ENCODE measurements around the gene ARHGEF39.

The ARHGEF39 gene

DNA sequence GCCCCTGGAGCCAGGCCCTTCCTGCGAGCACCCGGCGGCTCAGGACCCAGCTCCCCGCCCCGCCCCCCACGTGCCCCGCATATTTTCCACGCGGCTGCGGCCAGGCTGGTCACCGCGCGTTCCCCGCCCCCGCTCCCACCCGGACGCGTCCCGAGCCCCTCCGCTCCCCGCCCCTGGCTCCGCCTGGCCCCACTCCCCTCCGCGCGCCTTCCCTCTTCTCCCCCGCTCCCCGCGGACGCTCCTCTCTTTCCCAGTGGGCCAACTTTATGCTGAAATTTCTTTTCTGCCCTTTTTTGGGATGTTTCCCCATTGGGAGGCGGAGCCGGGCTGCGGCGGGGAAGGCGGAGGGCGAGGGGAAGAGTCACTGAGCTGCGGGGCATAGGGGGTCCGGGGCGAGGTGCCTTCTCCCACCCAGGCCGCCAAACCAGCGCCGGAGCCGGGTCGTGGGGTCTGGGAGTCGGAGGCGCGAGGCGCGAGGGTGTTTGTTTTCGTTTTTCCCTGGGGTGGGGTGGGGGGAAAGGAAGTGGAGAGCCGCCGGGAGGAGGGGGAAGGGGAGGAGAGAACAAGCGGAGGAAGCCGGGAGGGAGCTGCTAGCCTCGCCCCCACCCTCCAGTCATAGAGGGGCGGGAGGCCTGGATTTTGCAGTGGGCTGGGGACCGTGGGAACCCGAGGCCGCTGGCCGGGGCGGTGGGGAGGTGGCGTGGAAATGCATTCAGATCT is 25.8 kb upstream of the ARHGEF39 start:
- peak; percentile 12 for DNase-seq

DNA sequence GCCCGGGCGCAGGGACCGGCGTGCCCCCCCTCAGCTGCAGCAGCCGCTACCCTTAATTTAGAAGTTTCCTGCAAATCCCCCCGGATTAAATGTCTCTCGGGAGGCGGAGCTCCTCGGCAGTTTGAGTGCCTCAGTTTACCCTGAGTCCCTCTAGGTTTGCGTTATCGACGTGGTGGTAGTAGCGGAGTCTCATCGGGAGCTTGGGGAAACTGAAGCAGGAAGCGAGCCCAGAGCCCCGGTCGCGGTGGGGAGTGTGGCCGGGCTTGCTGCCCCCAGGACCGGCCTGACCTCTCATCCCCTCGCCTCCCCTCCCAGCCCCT is 25.3 kb upstream of the ARHGEF39 start:
- no peak for DNase-seq

DNA sequence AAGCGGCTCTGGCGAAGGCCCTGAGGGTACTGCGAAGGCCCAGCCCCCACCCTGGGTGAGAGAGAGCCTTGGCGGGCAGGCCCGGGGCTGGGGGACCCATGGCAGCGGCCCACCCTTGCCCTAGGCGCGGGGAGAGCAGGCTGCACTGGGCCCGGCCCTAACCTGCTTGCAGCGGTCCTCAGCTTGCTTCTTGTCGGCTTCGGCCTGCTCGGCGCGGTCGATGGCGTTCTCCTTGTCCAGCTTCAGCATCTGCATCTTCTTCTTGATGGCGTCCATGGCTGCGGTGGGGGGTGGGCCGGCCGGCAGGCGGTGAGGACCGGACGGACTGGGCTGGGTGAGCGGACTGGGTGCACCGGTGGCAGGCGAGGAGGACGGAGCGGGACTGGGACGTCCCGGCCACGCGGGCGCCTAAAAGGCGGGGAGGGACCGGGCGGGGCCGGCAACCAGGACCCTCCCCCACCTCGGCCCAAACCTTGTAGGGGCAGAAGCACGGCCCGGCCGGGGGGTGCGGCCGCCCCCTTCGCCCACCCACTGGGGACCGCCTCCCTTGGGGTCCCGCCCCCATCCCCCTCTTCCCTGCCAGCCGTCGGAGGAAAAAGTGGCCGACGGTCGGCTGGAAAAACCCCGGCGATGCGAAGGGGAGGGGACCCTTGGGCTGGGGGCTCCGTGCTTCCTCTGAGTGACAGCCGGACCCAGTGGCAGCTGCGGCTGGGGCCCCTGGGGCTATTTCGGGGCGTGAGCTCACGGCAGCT is 24.7 kb upstream of the ARHGEF39 start, which contains the start of gene TPM2:
TPM2 (minus strand) TSS at position 384 of the 752 bp plus-strand sequence; CDS start at position 276, 108 bp downstream.
- DNase-seq = no peak

DNA sequence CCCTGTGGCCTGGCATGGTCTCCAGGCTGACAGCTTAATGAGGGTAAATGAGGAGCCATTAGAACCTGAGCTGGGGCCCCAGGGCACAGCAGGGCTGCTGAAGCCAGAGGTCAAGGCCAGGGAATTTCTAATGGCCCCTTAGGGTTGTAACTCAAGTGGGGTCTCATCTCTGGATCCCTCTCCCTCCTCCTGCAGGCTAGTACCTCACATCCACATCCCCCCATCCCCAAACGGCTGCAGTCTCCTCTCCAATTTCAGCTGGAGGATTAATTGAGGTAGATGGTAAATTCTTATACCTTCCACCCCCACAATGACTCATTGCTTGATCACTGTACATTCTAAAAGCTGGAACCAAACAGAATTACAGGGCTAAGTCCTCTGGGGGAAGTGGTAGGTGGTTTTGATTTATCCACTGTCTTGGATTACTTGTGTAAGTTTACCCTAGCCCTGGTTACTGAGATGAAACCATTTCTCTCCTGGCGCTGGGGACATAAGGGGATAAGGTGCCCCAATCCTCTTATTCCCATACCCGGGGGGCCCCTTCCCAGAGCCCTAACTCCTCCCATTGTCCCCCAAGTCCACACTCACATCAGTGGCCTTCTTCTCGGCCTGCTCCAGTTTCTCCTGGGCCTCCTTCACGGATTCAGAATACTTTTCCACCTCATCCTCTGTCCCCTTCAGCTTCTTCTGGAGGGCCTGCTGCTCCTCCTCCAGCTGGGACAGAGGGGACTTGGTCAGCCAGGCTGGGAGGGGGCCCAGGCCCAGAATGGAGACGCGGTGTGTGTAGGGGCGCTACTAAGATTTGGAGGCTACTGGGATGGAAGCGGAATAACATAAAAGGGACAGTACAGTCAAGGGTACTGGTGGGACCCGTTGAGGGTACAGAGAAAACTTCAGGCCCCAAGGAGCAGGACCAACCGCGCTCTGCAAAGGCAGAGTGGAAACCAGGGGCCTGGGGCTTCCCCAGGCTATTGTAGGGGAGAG is 23.9 kb upstream of the ARHGEF39 start:
- no peak for DNase-seq

DNA sequence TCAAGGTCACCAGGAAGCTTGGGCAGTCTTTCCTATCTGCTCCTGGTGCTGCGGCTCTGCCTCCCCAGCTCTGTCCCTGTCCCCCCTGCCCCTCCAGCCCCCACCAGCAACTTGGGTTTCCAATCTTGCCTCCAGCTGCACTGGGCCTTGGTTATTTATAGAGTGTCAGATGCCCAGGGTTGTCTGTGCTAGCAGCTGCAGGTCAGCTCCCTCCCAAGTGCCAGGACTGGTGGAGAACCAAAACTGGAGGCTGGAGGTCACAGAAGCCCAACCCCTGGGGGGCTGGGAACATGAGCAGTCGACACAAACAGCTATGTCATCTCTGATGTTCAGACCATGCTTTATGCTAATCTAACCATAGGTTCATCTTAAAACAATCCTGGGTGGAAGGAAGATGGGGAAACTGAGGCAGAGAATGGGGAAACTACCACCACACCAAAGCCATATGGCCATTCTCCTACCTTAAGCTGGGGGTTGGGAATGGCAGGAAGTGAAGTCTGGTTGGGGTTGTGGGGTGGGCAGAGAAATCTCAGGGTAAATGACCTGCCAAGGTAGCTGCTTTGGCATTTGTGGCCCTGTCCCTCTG is 23.1 kb upstream of the ARHGEF39 start:
- DNase-seq = no peak

DNA sequence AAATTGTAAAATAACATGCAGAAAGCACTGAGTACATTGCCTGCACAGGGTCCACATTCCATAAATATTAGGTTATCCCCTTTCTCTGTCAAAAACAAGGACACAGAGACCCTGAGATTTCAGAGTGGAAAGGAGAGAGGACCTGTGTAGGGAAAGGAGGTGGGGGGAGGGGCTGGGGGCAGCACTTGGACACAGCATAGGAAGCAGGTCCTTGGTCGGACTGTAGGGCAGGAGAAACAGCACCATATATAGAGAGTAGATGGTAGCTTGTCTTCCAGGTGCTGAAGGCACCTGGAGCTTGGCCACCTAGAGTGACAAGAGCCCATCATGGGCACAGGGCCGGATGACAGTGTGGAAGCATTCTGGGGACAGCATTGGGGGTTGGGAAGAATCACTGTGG is 22.3 kb upstream of the ARHGEF39 start:
- no peak for DNase-seq

DNA sequence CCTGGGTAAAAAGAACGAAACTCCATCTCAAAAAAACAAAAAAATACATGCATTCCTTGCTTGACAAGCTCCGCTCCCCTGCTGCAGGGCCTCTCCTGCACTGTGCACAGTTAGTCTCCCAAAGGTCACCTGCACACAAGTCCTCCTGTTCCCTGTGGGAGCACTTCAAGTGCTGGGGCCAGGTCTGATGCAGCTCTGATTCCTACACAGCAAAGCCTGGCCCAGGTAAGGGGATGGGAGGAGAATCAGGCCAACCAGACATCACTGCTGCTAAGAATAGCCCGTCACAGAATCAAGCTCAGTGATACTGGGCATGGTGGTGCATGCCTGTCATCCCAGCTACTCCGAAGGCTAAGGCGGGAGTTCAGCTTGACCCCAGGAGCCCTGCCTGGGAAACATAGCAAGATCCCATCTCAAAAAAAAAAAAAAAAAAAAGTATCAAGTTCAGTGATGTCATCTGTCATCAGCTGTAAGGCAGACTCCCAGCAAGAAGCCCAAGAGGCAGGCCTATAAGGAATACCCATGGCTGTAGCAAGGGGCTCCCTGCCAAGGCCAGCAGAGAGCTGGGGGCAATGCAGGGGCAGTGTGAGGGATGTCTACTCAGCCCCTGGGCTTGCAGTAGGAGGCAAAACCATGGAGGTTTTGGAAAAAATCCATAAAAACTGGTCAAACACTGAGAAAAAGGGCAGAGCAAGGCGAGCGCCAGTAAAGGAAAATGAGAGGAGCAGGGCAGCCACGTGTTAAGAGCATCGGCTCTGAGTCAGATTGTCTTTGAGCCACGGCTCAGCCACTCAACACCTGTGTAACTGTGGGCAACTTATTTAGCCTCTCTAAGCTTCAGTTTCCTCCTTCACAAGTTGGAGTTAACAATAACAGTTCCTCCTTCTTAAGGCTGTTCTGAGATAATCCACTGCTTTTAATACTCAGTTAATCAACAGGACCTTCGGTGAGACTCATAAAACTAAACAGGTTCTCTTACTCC is 21.5 kb upstream of the ARHGEF39 start:
- DNase-seq = no peak

DNA sequence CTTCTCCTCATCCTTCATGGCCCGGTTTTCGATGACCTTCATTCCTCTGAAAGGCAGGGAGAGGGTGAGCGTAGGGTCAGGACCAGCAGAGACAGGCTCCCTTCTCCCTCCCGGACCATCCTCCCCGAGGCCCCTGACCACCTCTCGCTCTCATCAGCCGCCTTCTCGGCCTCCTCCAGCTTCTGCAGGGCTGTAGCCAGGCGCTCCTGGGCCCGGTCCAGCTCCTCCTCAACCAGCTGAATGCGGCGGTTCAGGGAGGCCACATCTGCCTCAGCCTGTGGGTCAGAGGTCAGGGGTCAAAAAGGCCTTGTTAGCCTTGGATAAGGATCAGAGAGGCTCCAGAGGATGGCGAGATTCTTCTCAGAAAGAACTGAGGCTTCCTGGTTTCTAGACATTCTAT is 20.5 kb upstream of the ARHGEF39 start:
- DNase-seq = no peak

DNA sequence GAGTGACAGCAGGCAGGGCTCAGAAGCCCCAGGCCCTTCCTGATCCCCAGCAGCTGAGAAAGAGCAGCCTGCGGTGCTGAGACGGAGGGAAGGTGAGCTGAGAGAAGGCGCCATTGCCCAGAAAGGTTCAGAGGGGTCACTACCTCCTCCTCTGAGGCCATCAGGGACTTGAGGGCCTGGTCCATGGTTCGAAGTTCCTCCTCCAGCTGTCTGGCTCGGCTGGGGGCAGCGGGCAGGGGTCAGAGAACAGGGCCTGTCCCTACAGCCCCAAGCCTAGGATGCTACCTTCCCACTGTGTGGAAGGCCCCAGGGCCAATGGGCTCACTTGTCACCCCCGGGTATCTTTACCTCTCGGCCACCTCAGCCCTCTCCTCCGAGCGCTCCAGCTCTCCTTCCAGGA is 19.9 kb upstream of the ARHGEF39 start:
- DNase-seq = no peak

DNA sequence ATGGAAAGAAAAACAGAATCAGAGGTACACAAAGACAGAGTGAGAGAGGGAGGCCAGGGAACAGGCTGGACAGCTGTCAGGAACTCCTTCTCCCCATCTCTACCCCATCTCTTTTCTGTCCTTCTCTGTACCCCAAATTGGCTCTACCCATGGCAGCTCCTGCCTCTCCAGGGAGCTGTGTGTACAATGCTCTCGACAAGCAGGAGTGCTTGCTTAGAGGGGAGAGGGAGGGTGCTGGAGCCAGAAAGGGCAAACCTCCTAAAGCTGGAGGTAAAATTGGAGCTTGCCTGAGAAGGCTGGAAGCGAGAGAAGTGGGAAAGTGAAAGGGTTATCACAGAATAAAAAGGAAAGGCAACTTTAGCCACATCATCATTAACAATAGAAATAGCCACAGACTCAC is 18.3 kb upstream of the ARHGEF39 start:
- DNase-seq = no peak

DNA sequence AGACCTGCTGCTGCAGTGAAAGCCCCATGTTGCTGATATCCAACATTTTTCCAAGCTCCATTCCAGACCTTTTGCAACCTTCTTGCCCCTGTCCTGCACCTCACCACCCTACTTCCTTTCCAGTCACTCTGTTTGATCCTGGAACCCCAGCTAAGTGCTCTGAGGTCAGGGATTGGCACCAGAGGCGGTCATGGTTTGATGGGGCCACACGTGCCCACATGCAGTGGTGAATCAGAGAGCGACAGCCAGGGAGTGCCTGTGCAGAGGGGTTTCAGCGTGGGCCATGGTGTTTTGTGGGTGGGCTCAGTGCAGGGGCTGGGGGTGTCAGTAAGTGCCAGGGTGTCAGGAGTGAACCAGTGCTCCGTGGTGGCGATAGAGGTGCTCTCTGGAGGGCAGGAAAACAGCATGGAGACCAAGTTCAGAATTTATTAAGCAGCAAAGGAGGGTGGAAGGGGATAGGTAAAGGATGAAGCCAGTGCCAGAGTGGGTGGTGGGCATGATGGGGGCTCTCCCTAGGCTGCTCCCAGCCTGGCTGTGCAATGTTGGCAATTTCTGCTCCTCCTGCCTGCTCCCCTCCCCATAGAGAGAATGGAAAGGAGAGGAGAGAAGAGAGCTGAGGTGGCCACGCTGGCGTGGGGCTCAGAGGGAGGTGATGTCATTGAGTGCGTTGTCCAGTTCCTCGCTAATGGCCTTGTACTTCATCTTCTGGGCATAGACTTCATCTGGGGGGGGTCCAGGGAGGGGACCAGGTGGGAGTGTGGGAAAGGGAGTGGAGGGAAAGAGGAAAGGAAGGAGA is 17.7 kb upstream of the ARHGEF39 start:
- DNase-seq = no peak

DNA sequence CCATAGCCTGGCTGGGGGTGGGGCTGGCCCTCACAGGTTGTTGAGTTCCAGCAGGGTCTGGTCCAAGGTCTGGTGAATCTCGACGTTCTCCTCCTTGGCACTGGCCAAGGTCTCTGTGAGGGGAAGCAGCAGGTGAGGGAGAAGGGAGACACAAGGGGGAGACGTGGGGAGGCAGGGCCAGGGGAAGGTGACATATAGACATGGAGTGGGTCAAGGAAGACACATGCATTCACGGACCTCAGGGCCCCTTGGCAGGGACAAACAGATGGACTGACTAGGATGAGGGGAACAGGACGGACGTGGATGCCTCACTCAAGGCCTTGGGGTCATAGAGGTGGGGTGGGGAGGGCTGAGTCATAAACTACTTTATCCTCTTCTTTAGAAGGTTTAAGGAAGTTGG is 17.1 kb upstream of the ARHGEF39 start:
- DNase-seq = no peak

DNA sequence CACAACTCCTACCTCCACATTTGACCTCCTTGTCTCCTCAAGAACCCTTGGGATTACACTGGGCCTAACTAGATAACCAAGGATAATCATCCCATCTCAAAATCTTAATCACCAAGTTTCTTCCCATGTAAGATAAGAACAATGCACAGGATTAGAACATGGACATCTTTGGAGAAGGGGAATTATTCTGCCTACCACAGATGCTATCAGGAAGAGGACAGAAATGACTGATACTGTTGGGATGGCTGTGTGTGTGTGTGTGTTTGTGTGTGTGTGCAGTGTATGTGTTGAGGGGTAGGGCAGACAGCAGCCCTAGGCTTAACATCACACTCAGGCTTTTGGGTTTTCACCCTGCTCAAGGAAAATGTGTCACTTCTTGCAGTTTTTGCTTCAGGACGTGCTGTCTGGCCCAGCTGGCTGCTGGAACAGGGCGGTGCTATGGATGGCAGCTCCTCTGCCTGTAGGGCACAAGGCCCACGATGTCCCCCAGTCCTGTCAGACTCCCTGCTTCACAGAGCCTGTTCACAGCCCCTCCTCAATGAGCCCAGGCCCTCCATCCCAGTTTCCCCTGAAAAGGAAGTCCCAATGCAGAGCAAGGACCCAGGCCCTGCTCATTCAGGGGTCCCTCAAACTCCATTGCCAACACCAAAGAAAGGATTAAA is 16.5 kb upstream of the ARHGEF39 start:
- DNase-seq = no peak

DNA sequence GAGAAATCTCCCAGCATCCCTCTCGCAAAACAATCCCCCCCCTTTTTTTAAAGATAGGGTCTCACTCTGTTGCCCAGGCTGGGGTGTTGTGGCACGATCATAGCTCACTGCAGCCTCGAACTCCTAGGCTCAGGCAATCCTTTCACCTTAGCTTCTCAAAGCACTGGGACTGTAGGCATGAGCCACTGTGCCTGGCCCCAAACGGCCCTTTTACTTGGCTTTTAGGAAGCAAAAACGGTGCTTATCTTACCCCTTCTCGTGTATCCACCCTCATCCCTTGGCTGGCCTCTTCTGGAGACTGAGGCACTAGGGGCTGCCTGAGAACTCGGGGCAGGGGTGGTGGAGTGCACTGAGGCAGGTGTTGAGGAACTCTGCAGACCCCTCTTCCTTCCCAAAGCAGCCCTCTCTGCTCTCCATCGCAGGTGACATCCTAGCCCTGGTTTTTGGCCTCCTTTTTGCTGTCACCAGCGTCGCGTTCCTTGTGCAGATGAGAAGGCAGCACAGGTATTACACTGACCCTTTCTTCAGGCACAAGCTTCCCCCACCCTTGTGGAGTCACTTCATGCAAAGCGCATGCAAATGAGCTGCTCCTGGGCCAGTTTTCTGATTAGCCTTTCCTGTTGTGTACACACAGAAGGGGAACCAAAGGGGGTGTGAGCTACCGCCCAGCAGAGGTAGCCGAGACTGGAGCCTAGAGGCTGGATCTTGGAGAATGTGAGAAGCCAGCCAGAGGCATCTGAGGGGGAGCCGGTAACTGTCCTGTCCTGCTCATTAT is 15.5 kb upstream of the ARHGEF39 start:
- DNase-seq = no peak

DNA sequence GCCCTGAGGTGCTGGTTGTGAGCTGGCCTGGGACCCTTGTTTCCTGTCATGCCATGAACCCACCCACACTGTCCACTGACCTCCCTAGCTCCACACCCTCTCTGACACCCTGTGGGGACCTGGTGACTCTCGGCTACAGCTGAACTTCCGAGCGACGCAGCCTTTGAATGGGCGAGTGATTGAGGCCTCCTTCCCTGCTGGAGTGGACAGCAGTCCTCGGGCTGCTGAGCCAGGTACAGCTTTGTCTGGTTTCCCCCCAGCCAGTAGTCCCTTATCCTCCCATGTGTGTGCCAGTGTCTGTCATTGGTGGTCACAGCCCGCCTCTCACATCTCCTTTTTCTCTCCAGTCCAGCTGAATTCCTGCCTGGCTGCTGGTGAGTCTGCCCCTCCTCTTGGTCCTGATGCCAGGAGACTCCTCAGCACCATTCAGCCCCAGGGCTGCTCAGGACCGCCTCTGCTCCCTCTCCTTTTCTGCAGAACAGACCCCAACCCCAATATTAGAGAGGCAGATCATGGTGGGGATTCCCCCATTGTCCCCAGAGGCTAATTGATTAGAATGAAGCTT is 14.9 kb upstream of the ARHGEF39 start:
- no peak for DNase-seq

DNA sequence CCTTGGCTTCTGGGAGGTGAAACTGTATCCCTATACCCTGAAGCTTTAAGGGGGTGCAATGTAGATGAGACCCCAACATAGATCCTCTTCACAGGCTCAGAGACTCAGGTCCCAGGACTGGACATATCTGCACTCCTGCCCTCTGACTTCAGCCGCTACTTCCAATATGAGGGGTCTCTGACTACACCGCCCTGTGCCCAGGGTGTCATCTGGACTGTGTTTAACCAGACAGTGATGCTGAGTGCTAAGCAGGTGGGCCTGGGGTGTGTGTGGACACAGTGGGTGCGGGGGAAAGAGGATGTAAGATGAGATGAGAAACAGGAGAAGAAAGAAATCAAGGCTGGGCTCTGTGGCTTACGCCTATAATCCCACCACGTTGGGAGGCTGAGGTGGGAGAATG is 14.1 kb upstream of the ARHGEF39 start:
- DNase-seq = no peak

DNA sequence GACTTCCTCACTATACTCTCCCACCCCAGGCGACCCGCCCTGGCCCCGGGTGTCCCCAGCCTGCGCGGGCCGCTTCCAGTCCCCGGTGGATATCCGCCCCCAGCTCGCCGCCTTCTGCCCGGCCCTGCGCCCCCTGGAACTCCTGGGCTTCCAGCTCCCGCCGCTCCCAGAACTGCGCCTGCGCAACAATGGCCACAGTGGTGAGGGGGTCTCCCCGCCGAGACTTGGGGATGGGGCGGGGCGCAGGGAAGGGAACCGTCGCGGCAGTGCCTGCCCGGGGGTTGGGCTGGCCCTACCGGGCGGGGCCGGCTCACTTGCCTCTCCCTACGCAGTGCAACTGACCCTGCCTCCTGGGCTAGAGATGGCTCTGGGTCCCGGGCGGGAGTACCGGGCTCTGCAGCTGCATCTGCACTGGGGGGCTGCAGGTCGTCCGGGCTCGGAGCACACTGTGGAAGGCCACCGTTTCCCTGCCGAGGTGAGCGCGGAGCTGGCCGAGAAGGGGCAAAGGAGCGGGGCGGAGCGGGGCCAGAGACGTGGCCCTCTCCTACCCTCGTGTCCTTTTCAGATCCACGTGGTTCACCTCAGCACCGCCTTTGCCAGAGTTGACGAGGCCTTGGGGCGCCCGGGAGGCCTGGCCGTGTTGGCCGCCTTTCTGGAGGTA is 10.9 kb upstream of the ARHGEF39 start:
- DNase-seq = no peak

DNA sequence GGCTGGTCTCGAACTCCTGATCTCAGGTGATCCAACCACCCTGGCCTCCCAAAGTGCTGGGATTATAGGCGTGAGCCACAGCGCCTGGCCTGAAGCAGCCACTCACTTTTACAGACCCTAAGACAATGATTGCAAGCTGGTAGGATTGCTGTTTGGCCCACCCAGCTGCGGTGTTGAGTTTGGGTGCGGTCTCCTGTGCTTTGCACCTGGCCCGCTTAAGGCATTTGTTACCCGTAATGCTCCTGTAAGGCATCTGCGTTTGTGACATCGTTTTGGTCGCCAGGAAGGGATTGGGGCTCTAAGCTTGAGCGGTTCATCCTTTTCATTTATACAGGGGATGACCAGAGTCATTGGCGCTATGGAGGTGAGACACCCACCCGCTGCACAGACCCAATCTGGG is 10.2 kb upstream of the ARHGEF39 start:
- DNase-seq = no peak

DNA sequence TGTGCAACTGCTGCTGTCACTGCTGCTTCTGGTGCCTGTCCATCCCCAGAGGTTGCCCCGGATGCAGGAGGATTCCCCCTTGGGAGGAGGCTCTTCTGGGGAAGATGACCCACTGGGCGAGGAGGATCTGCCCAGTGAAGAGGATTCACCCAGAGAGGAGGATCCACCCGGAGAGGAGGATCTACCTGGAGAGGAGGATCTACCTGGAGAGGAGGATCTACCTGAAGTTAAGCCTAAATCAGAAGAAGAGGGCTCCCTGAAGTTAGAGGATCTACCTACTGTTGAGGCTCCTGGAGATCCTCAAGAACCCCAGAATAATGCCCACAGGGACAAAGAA is 9.0 kb upstream of the ARHGEF39 start:
- DNase-seq = no peak

Measured in activated gamma-delta T cell treated with Interleukin-2 at 50 U/mL for 16 hours (primary cell).